WTC11 (cell line): ENCODE measurements around the gene LENG1. TPM values are rescaled to one million over a fixed set of nuclear protein-coding genes. Genes with fewer than 3 reads are reported as not detected.

ENCODE experiments used
- ESRRA ChIP-seq: sonication (generic); formaldehyde crosslinking; IDR thresholded peaks from 2 replicates; pipeline ENCODE4 v1.8.1; 2022; ENCODE audit warnings: mild to moderate bottlenecking, missing genetic modification reagents, borderline replicate concordance
- ETV6 ChIP-seq: sonication (generic); formaldehyde crosslinking; IDR thresholded peaks from 2 replicates; pipeline ENCODE4 v1.8.1; 2022; ENCODE audit warnings: mild to moderate bottlenecking, missing genetic modification reagents
- FOXJ3 ChIP-seq: sonication (generic); formaldehyde crosslinking; IDR thresholded peaks from 2 replicates; pipeline ENCODE4 v1.9.0; 2021; ENCODE audit warnings: missing genetic modification reagents, mild to moderate bottlenecking, borderline replicate concordance
- FOXK1 ChIP-seq: sonication (generic); formaldehyde crosslinking; IDR thresholded peaks from 2 replicates; pipeline ENCODE4 v1.8.0; 2022; ENCODE audit warnings: mild to moderate bottlenecking, moderate library complexity, missing genetic modification reagents
- GRHL2 ChIP-seq: fragments of 250-450 bp; sonication (Bioruptor Pico); IDR thresholded peaks from 2 replicates; pipeline ENCODE4 v1.8.0; 2022; ENCODE audit warnings: mild to moderate bottlenecking, moderate library complexity; ENCODE audit not compliant: insufficient replicate concordance, severe bottlenecking
- IRF2 ChIP-seq: sonication (generic); formaldehyde crosslinking; IDR thresholded peaks from 2 replicates; pipeline ENCODE4 v1.8.0; 2022; ENCODE audit warnings: low read depth, missing genetic modification reagents, borderline replicate concordance
- JAZF1 ChIP-seq: fragments of 250-450 bp; sonication (Bioruptor Pico); IDR thresholded peaks from 2 replicates; pipeline ENCODE4 v1.9.0; 2021; ENCODE audit warnings: moderate library complexity, mild to moderate bottlenecking, inconsistent platforms
- NFATC4 ChIP-seq: fragments of 250-450 bp; sonication (Bioruptor Pico); IDR thresholded peaks from 2 replicates; pipeline ENCODE4 v1.9.0; 2021; ENCODE audit warnings: mild to moderate bottlenecking
- NFE2L1 ChIP-seq: sonication (generic); formaldehyde crosslinking; IDR thresholded peaks from 2 replicates; pipeline ENCODE4 v1.8.1; 2023; ENCODE audit warnings: missing genetic modification reagents
- RELA ChIP-seq: sonication (generic); formaldehyde crosslinking; IDR thresholded peaks from 2 replicates; pipeline ENCODE4 v1.8.1; 2022; ENCODE audit warnings: missing genetic modification reagents, mild to moderate bottlenecking, borderline replicate concordance
- RORB ChIP-seq: fragments of 250-450 bp; sonication (Bioruptor Pico); IDR thresholded peaks from 2 replicates; pipeline ENCODE4 v1.9.0; 2021; ENCODE audit warnings: mild to moderate bottlenecking
- SMAD3 ChIP-seq: sonication (generic); formaldehyde crosslinking; IDR thresholded peaks from 2 replicates; pipeline ENCODE4 v1.8.0; 2022; ENCODE audit warnings: missing genetic modification reagents, mild to moderate bottlenecking, borderline replicate concordance
- ZBTB21 ChIP-seq: sonication (generic); formaldehyde crosslinking; IDR thresholded peaks from 2 replicates; pipeline ENCODE4 v1.8.1; 2023; ENCODE audit warnings: mild to moderate bottlenecking, missing genetic modification reagents, borderline replicate concordance
- ZNF121 ChIP-seq: sonication (generic); formaldehyde crosslinking; IDR thresholded peaks from 2 replicates; pipeline ENCODE4 v1.8.0; 2023; ENCODE audit warnings: missing genetic modification reagents
- ZNF416 ChIP-seq: fragments of 250-450 bp; sonication (Bioruptor Pico); IDR thresholded peaks from 2 replicates; pipeline ENCODE4 v1.9.0; 2021; ENCODE audit warnings: mild to moderate bottlenecking, inconsistent platforms
- total RNA-seq: library from RNA; stranded (reverse); gene quantifications from 3 replicates; pipeline ENCODE4 v1.2.3, GENCODE V29; 2021
- TF ChIP-seq, protein P1 (sequence below): sonication (generic); formaldehyde crosslinking; IDR thresholded peaks from 2 replicates; pipeline ENCODE4 v1.8.1; 2022; ENCODE audit warnings: low read depth, missing genetic modification reagents, borderline replicate concordance
- TF ChIP-seq, protein P2 (sequence below): fragments of 250-450 bp; sonication (Bioruptor Pico); IDR thresholded peaks from 2 replicates; pipeline ENCODE4 v2.1.2; 2022; ENCODE audit warnings: mild to moderate bottlenecking, moderate library complexity
- TF ChIP-seq, protein P3 (sequence below): sonication (generic); formaldehyde crosslinking; IDR thresholded peaks from 2 replicates; pipeline ENCODE4 v1.8.0; 2023; ENCODE audit warnings: mild to moderate bottlenecking, missing genetic modification reagents
- TF ChIP-seq, protein P4 (sequence below): fragments of 200-600 bp; IDR thresholded peaks from 2 replicates; pipeline ENCODE4 v1.8.0; 2022; ENCODE audit warnings: antibody characterized with exemption
- TF ChIP-seq, protein P5 (sequence below): sonication (generic); formaldehyde crosslinking; IDR thresholded peaks from 2 replicates; pipeline ENCODE4 v1.8.0; 2022; ENCODE audit warnings: missing genetic modification reagents
- TF ChIP-seq, protein P6 (sequence below): sonication (generic); formaldehyde crosslinking; IDR thresholded peaks from 2 replicates; pipeline ENCODE4 v1.8.0; 2022; ENCODE audit warnings: mild to moderate bottlenecking, missing genetic modification reagents
- TF ChIP-seq, protein P7 (sequence below): sonication (generic); formaldehyde crosslinking; IDR thresholded peaks from 2 replicates; pipeline ENCODE4 v1.8.1; 2022; ENCODE audit warnings: mild to moderate bottlenecking, missing genetic modification reagents, moderate library complexity, borderline replicate concordance
- TF ChIP-seq, protein P8 (sequence below): sonication (generic); formaldehyde crosslinking; IDR thresholded peaks from 2 replicates; pipeline ENCODE4 v1.8.0; 2022; ENCODE audit warnings: mild to moderate bottlenecking, missing genetic modification reagents

The LENG1 gene
- total RNA-seq, 1 experiment from 2014 or later = 4.9 TPM

DNA sequence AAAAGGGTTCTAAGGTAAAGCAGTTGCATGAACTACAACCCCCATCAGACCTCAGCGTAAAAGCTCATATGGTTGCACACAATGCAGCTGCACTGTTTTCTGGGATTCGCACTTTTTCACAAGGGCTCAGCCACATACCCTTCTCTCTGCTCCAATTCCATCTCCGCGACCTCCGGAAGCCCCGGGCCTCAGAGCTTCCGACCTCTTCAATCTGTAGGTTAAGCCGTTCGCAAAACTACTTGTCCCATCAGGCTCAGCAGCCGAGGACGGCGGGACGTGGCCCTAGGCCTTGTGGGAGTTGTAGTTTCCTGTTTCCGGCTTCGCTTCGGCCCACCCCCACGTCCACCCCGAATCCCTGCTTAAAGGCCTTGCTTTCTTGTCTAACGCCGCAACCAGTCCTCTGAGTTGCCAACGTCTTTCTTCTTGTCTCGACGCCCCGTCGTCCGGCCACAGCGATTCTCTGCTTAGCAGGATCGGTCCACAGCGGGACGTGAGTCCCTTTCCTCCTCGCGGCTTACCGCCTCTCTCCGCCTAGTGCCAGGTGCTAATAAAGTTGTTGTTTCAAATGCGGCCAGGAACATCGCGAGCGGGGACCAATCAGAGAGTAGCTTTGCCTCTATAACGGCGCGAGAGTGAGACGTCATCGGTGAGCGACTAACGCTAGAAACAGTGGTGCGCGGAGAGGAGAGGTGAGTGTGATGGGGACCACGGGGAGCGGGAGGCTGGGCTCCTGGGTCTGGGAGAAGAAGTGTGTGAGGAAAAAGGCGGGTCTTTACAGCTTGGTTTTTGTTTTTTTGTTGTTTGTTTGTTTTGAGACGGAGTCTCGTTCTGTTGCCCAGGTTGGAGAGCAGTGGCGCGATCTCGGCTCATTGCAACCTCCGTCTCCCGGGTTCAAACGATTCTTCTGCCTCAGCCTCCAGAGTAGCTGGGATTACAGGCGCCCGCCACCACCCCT lies 44.1 kb downstream of the LENG1 start, which contains the start of the genes PRPF31 and TFPT (continued):
- TF ChIP-seq, protein P1, sequence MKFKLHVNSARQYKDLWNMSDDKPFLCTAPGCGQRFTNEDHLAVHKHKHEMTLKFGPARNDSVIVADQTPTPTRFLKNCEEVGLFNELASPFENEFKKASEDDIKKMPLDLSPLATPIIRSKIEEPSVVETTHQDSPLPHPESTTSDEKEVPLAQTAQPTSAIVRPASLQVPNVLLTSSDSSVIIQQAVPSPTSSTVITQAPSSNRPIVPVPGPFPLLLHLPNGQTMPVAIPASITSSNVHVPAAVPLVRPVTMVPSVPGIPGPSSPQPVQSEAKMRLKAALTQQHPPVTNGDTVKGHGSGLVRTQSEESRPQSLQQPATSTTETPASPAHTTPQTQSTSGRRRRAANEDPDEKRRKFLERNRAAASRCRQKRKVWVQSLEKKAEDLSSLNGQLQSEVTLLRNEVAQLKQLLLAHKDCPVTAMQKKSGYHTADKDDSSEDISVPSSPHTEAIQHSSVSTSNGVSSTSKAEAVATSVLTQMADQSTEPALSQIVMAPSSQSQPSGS (CRISPR knock-in tag) = no peak
- TF ChIP-seq ZNF416 (CRISPR knock-in tag) (no peak), NFATC4 (CRISPR knock-in tag) (peak; percentile 52; the same call in 1 of the 2 replicates), ZBTB21 (CRISPR knock-in tag) (no peak), JAZF1 (CRISPR knock-in tag) (no peak), ZNF121 (CRISPR knock-in tag) (no peak), IRF2 (no peak), ETV6 (peak; percentile 45), FOXJ3 (CRISPR knock-in tag) (no peak), NFE2L1 (no peak), ESRRA (CRISPR knock-in tag) (no peak), RORB (CRISPR knock-in tag) (no peak), FOXK1 (CRISPR knock-in tag) (peak; percentile 98), SMAD3 (CRISPR knock-in tag) (no peak), RELA (CRISPR knock-in tag) (no peak), GRHL2 (CRISPR knock-in tag) (no peak)
- TF ChIP-seq, protein P2, sequence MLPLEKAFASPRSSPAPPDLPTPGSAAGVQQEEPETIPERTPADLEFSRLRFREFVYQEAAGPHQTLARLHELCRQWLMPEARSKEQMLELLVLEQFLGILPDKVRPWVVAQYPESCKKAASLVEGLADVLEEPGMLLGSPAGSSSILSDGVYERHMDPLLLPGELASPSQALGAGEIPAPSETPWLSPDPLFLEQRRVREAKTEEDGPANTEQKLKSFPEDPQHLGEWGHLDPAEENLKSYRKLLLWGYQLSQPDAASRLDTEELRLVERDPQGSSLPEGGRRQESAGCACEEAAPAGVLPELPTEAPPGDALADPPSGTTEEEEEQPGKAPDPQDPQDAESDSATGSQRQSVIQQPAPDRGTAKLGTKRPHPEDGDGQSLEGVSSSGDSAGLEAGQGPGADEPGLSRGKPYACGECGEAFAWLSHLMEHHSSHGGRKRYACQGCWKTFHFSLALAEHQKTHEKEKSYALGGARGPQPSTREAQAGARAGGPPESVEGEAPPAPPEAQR (CRISPR knock-in tag) = no peak
- TF ChIP-seq, protein P3, sequence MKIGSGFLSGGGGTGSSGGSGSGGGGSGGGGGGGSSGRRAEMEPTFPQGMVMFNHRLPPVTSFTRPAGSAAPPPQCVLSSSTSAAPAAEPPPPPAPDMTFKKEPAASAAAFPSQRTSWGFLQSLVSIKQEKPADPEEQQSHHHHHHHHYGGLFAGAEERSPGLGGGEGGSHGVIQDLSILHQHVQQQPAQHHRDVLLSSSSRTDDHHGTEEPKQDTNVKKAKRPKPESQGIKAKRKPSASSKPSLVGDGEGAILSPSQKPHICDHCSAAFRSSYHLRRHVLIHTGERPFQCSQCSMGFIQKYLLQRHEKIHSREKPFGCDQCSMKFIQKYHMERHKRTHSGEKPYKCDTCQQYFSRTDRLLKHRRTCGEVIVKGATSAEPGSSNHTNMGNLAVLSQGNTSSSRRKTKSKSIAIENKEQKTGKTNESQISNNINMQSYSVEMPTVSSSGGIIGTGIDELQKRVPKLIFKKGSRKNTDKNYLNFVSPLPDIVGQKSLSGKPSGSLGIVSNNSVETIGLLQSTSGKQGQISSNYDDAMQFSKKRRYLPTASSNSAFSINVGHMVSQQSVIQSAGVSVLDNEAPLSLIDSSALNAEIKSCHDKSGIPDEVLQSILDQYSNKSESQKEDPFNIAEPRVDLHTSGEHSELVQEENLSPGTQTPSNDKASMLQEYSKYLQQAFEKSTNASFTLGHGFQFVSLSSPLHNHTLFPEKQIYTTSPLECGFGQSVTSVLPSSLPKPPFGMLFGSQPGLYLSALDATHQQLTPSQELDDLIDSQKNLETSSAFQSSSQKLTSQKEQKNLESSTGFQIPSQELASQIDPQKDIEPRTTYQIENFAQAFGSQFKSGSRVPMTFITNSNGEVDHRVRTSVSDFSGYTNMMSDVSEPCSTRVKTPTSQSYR (CRISPR knock-in tag) = peak; percentile 77; the same call in 1 of the 2 replicates
- TF ChIP-seq, protein P4, sequence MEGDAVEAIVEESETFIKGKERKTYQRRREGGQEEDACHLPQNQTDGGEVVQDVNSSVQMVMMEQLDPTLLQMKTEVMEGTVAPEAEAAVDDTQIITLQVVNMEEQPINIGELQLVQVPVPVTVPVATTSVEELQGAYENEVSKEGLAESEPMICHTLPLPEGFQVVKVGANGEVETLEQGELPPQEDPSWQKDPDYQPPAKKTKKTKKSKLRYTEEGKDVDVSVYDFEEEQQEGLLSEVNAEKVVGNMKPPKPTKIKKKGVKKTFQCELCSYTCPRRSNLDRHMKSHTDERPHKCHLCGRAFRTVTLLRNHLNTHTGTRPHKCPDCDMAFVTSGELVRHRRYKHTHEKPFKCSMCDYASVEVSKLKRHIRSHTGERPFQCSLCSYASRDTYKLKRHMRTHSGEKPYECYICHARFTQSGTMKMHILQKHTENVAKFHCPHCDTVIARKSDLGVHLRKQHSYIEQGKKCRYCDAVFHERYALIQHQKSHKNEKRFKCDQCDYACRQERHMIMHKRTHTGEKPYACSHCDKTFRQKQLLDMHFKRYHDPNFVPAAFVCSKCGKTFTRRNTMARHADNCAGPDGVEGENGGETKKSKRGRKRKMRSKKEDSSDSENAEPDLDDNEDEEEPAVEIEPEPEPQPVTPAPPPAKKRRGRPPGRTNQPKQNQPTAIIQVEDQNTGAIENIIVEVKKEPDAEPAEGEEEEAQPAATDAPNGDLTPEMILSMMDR = no peak
- TF ChIP-seq, protein P5, sequence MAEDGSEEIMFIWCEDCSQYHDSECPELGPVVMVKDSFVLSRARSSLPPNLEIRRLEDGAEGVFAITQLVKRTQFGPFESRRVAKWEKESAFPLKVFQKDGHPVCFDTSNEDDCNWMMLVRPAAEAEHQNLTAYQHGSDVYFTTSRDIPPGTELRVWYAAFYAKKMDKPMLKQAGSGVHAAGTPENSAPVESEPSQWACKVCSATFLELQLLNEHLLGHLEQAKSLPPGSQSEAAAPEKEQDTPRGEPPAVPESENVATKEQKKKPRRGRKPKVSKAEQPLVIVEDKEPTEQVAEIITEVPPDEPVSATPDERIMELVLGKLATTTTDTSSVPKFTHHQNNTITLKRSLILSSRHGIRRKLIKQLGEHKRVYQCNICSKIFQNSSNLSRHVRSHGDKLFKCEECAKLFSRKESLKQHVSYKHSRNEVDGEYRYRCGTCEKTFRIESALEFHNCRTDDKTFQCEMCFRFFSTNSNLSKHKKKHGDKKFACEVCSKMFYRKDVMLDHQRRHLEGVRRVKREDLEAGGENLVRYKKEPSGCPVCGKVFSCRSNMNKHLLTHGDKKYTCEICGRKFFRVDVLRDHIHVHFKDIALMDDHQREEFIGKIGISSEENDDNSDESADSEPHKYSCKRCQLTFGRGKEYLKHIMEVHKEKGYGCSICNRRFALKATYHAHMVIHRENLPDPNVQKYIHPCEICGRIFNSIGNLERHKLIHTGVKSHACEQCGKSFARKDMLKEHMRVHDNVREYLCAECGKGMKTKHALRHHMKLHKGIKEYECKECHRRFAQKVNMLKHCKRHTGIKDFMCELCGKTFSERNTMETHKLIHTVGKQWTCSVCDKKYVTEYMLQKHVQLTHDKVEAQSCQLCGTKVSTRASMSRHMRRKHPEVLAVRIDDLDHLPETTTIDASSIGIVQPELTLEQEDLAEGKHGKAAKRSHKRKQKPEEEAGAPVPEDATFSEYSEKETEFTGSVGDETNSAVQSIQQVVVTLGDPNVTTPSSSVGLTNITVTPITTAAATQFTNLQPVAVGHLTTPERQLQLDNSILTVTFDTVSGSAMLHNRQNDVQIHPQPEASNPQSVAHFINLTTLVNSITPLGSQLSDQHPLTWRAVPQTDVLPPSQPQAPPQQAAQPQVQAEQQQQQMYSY = no peak
- TF ChIP-seq, protein P6, sequence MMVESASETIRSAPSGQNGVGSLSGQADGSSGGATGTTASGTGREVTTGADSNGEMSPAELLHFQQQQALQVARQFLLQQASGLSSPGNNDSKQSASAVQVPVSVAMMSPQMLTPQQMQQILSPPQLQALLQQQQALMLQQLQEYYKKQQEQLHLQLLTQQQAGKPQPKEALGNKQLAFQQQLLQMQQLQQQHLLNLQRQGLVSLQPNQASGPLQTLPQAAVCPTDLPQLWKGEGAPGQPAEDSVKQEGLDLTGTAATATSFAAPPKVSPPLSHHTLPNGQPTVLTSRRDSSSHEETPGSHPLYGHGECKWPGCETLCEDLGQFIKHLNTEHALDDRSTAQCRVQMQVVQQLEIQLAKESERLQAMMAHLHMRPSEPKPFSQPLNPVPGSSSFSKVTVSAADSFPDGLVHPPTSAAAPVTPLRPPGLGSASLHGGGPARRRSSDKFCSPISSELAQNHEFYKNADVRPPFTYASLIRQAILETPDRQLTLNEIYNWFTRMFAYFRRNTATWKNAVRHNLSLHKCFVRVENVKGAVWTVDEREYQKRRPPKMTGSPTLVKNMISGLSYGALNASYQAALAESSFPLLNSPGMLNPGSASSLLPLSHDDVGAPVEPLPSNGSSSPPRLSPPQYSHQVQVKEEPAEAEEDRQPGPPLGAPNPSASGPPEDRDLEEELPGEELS (CRISPR knock-in tag) = no peak
- TF ChIP-seq, protein P7, sequence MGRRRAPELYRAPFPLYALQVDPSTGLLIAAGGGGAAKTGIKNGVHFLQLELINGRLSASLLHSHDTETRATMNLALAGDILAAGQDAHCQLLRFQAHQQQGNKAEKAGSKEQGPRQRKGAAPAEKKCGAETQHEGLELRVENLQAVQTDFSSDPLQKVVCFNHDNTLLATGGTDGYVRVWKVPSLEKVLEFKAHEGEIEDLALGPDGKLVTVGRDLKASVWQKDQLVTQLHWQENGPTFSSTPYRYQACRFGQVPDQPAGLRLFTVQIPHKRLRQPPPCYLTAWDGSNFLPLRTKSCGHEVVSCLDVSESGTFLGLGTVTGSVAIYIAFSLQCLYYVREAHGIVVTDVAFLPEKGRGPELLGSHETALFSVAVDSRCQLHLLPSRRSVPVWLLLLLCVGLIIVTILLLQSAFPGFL = no peak; the same call in 1 of the 2 replicates
- TF ChIP-seq, protein P8, sequence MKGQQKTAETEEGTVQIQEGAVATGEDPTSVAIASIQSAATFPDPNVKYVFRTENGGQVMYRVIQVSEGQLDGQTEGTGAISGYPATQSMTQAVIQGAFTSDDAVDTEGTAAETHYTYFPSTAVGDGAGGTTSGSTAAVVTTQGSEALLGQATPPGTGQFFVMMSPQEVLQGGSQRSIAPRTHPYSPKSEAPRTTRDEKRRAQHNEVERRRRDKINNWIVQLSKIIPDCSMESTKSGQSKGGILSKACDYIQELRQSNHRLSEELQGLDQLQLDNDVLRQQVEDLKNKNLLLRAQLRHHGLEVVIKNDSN = no peak
